Measurements from ENCODE around the gene XKR3.
"Not testable (repeated sequence)": the region's sequence is repeated elsewhere in the genome, so short reads cannot be mapped to it uniquely, and the experiment has no call there.

Gene XKR3

GRCh38 chr22:16807109-16807508, 18.1 kb downstream of the XKR3 start:
- no peaks in the 10 kb centered on the region for H3K36me3 ChIP-seq (ENCODE audit: control insufficient read depth, insufficient read depth, low read length)

DNA sequence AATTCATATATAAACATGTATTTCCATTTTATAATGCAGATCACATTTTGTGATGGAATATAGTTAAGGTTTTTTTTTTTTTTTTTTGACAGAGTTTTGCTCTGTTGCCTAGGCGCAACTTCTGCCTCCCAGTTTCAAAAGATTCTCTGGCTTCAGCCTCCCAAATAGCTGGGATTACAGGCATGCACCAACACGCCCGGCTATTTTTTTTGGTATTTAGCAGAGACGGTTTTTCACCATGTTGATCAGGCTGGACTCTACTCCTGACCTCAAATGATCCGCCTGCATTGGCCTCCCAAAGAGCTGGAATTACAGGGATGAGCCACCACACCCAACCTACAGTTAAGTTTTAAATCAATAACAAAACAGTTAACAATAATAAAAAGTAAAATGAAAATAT, 18.8 kb downstream of the XKR3 start:
- 85 to 88% methylated on average over 5 of the region's 5 CpGs for WGBS, 2 experiments
- H3K4me1 ChIP-seq (ENCODE audit: control insufficient read depth, insufficient read depth, low read length) = no peaks in the 10 kb centered on the region
- no peaks in the 10 kb centered on the region for H3K36me3 ChIP-seq (ENCODE audit: control insufficient read depth, insufficient read depth, low read length)
- no peak overlapping the region for H3K27ac ChIP-seq (ENCODE audit: insufficient read depth, low read depth, low read length, poor library complexity, severe bottlenecking)
- no peak overlapping the region for H3K4me3 ChIP-seq (ENCODE audit: insufficient read depth, low read depth, low read length)
- H3K27me3 ChIP-seq (ENCODE audit: control insufficient read depth, insufficient read depth, low read length, poor library complexity, severe bottlenecking) = no peaks in the 10 kb centered on the region
- H3K9me3 ChIP-seq (ENCODE audit: control insufficient read depth, low read length) = no peaks in the 10 kb centered on the region

More at GRCh38 chr22:16807109-16807508, 18.1 kb downstream of the XKR3 start:
- H3K4me3 ChIP-seq (ENCODE audit: insufficient read depth, low read depth, low read length) = no peak overlapping the region
- WGBS, 2 experiments = 90 to 91% methylated on average over 2 of the region's 2 CpGs
- no peaks in the 10 kb centered on the region for H3K4me1 ChIP-seq (ENCODE audit: control insufficient read depth, insufficient read depth, low read length)
- H3K27ac ChIP-seq (ENCODE audit: insufficient read depth, low read depth, low read length, poor library complexity, severe bottlenecking) = no peak overlapping the region
- no peaks in the 10 kb centered on the region for H3K27me3 ChIP-seq (ENCODE audit: control insufficient read depth, insufficient read depth, low read length, poor library complexity, severe bottlenecking)
- no peaks in the 10 kb centered on the region for H3K9me3 ChIP-seq (ENCODE audit: control insufficient read depth, low read length)

GRCh38 chr22:16804882-16805281, 20.3 kb downstream of the XKR3 start:
- Histone ChIP-seq H3K9me3 (ENCODE audit: control insufficient read depth, low read length) (no peaks in the 10 kb centered on the region), H3K36me3 (ENCODE audit: control insufficient read depth, insufficient read depth, low read length) (no peaks in the 10 kb centered on the region), H3K27ac (ENCODE audit: insufficient read depth, low read depth, low read length, poor library complexity, severe bottlenecking) (no peak overlapping the region), H3K27me3 (ENCODE audit: control insufficient read depth, insufficient read depth, low read length, poor library complexity, severe bottlenecking) (no peaks in the 10 kb centered on the region), H3K4me1 (ENCODE audit: control insufficient read depth, insufficient read depth, low read length) (no peaks in the 10 kb centered on the region), H3K4me3 (ENCODE audit: insufficient read depth, low read depth, low read length) (no peak overlapping the region)
- 88 to 91% methylated on average over 2 of the region's 2 CpGs for WGBS, 2 experiments

GRCh38 chr22:16803255-16803917, 21.8 kb downstream of the XKR3 start:
- H3K27ac ChIP-seq (ENCODE audit: insufficient read depth, low read depth, low read length, poor library complexity, severe bottlenecking) = no peak overlapping the region
- WGBS, 2 experiments = 87 to 88% methylated on average over 4 of the region's 4 CpGs
- no peaks in the 10 kb centered on the region for H3K27me3 ChIP-seq (ENCODE audit: control insufficient read depth, insufficient read depth, low read length, poor library complexity, severe bottlenecking)

DNA sequence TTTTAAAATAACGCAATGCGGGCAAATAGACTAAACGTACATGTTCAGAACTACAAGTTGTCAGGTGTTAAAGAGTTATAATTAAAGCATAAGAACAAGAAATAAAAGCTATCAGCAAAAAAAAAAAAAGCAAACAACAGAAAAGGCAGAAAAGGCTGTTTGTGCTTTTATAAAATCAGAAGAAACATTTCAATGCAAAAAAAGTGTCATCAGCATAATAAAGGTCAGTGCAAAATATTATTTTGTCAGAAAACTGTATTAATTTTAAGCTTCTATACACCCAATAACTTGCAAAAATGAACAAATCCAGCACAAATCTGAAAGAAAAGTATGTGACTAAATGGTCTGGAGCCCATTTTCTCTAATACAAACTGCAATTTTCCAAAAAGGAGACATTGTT, 23.6 kb downstream of the XKR3 start:
- Histone ChIP-seq H3K4me1 (ENCODE audit: control insufficient read depth, insufficient read depth, low read length) (no peaks in the 10 kb centered on the region), H3K27me3 (ENCODE audit: control insufficient read depth, insufficient read depth, low read length, poor library complexity, severe bottlenecking) (no peaks in the 10 kb centered on the region), H3K27ac (ENCODE audit: insufficient read depth, low read depth, low read length, poor library complexity, severe bottlenecking) (no peak overlapping the region), H3K4me3 (ENCODE audit: insufficient read depth, low read depth, low read length) (no peak overlapping the region), H3K9me3 (ENCODE audit: control insufficient read depth, low read length) (no peaks in the 10 kb centered on the region), H3K36me3 (ENCODE audit: control insufficient read depth, insufficient read depth, low read length) (no peaks in the 10 kb centered on the region)
- no CpG with 5 or more reads among the region's 3 CpGs for WGBS, 2 experiments

More at GRCh38 chr22:16803255-16803917, 21.8 kb downstream of the XKR3 start:
- Histone ChIP-seq H3K4me3 (ENCODE audit: insufficient read depth, low read depth, low read length) (no peak overlapping the region), H3K36me3 (ENCODE audit: control insufficient read depth, insufficient read depth, low read length) (no peaks in the 10 kb centered on the region), H3K9me3 (ENCODE audit: control insufficient read depth, low read length) (no peaks in the 10 kb centered on the region), H3K4me1 (ENCODE audit: control insufficient read depth, insufficient read depth, low read length) (no peaks in the 10 kb centered on the region)

- H3K27ac ChIP-seq (ENCODE audit: insufficient read depth, low read depth, low read length, poor library complexity, severe bottlenecking) = no peak overlapping the region
- H3K27me3 ChIP-seq (ENCODE audit: control insufficient read depth, insufficient read depth, low read length, poor library complexity, severe bottlenecking) = no peaks in the 10 kb centered on the region
- H3K9me3 ChIP-seq (ENCODE audit: control insufficient read depth, low read length) = no peaks in the 10 kb centered on the region
- 73 to 80% methylated on average over 3 of the region's 3 CpGs for WGBS, 2 experiments
- H3K4me1 ChIP-seq (ENCODE audit: control insufficient read depth, insufficient read depth, low read length) = no peaks in the 10 kb centered on the region
- H3K36me3 ChIP-seq (ENCODE audit: control insufficient read depth, insufficient read depth, low read length) = no peaks in the 10 kb centered on the region
- no peak overlapping the region for H3K4me3 ChIP-seq (ENCODE audit: insufficient read depth, low read depth, low read length)
These were observed 24.1 kb downstream of the XKR3 start for GRCh38 chr22:16801088-16801487.

DNA sequence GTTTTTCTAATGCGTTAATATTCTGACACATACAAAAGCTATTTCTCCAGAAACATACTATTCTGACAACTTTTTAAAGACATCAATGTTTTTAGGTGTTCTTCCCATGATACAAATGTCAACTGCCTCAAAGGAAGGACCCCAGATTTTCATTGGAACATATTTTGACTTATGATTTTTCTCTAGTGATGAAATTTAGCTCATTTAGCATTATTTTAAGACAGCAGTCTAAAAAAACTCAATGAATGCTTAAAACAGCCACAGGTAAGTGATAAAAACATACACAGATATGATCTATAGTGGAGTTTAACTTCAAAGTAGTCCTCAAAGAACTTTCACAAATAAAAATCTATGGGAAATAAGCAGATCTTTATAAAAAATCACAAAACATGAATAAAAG, 24.9 kb downstream of the XKR3 start:
- Histone ChIP-seq H3K4me1 (ENCODE audit: control insufficient read depth, insufficient read depth, low read length) (no peaks in the 10 kb centered on the region), H3K4me3 (ENCODE audit: insufficient read depth, low read depth, low read length) (no peak overlapping the region), H3K27me3 (ENCODE audit: control insufficient read depth, insufficient read depth, low read length, poor library complexity, severe bottlenecking) (no peaks in the 10 kb centered on the region), H3K9me3 (ENCODE audit: control insufficient read depth, low read length) (no peaks in the 10 kb centered on the region), H3K27ac (ENCODE audit: insufficient read depth, low read depth, low read length, poor library complexity, severe bottlenecking) (no peak overlapping the region), H3K36me3 (ENCODE audit: control insufficient read depth, insufficient read depth, low read length) (no peaks in the 10 kb centered on the region)
- 82 to 92% methylated on average over 1 of the region's 1 CpG for WGBS, 2 experiments

- H3K9me3 ChIP-seq (ENCODE audit: control insufficient read depth, low read length); H3K36me3 ChIP-seq (ENCODE audit: control insufficient read depth, insufficient read depth, low read length); H3K27ac ChIP-seq (ENCODE audit: insufficient read depth, low read depth, low read length, poor library complexity, severe bottlenecking); H3K27me3 ChIP-seq (ENCODE audit: control insufficient read depth, insufficient read depth, low read length, poor library complexity, severe bottlenecking); H3K4me1 ChIP-seq (ENCODE audit: control insufficient read depth, insufficient read depth, low read length); H3K4me3 ChIP-seq (ENCODE audit: insufficient read depth, low read depth, low read length): not testable (repeated sequence)
- 100% methylated on average over 1 of the region's 1 CpG for WGBS, 2 experiments
These were observed 29.7 kb downstream of the XKR3 start for GRCh38 chr22:16795504-16795903.

GRCh38 chr22:16793831-16794230, 31.4 kb downstream of the XKR3 start:
- no peaks in the 10 kb centered on the region for H3K4me1 ChIP-seq (ENCODE audit: control insufficient read depth, insufficient read depth, low read length)
- no peaks in the 10 kb centered on the region for H3K9me3 ChIP-seq (ENCODE audit: control insufficient read depth, low read length)
- H3K27ac ChIP-seq (ENCODE audit: insufficient read depth, low read depth, low read length, poor library complexity, severe bottlenecking) = no peak overlapping the region
- WGBS, 2 experiments = 89 to 100% methylated on average over 1 of the region's 1 CpG
- H3K4me3 ChIP-seq (ENCODE audit: insufficient read depth, low read depth, low read length) = no peak overlapping the region
- no peaks in the 10 kb centered on the region for H3K36me3 ChIP-seq (ENCODE audit: control insufficient read depth, insufficient read depth, low read length)
- H3K27me3 ChIP-seq (ENCODE audit: control insufficient read depth, insufficient read depth, low read length, poor library complexity, severe bottlenecking) = no peaks in the 10 kb centered on the region

GRCh38 chr22:16789860-16790493, 35.2 kb downstream of the XKR3 start:
- H3K27ac ChIP-seq (ENCODE audit: insufficient read depth, low read depth, low read length, poor library complexity, severe bottlenecking) = no peak overlapping the region
- H3K27me3 ChIP-seq (ENCODE audit: control insufficient read depth, insufficient read depth, low read length, poor library complexity, severe bottlenecking) = no peaks in the 10 kb centered on the region
- no peaks in the 10 kb centered on the region for H3K4me1 ChIP-seq (ENCODE audit: control insufficient read depth, insufficient read depth, low read length)
- 74 to 86% methylated on average over 1 to 2 of the region's 4 CpGs for WGBS, 2 experiments
- no peaks in the 10 kb centered on the region for H3K36me3 ChIP-seq (ENCODE audit: control insufficient read depth, insufficient read depth, low read length)
- H3K9me3 ChIP-seq (ENCODE audit: control insufficient read depth, low read length) = no peaks in the 10 kb centered on the region
- H3K4me3 ChIP-seq (ENCODE audit: insufficient read depth, low read depth, low read length) = no peak overlapping the region

Data from ectodermal cell (in vitro differentiated cells).